Right ventricle myocardium inferior (tissue), 1 donor: ENCODE data around the gene THRSP. TPM values are rescaled to one million over a fixed set of nuclear protein-coding genes. Genes with fewer than 3 reads are reported as not detected.
A peak's percentile ranks its signal among the peaks of the same experiment; 100 is the strongest.
"Not testable (repeated sequence)": the region's sequence is repeated elsewhere in the genome, so short reads cannot be mapped to it uniquely, and the experiment has no call there.

Experiments
- ATAC-seq: fragments of 200-7000 bp; cut with Tn5 transposase; one replicate; pipeline ENCODE4 v1.9.1; 2020; ENCODE audit warnings: mild to moderate bottlenecking, moderate library complexity
- DNase-seq: peaks from one replicate; pipeline ENCODE4 v3.0.0; 2021; ENCODE audit errors: missing footprints
- intact Hi-C: fragments of 100-400 bp; cut with DNase I; formaldehyde crosslinking; loops from one replicate; pipeline ENCODE4 v1.11.0; 2022
- long read RNA-seq: library from polyadenylated mRNA; unstranded; transcript quantifications from one replicate; pipeline ENCODE4 v2.0.0, GENCODE V29; 2021
- total RNA-seq: library from RNA; stranded (reverse); fragmentation: NEBNext Ultra II Directional; extraction: Animal tissue kit (Norgen Biotek cat#: 25700); gene quantifications from one replicate; pipeline ENCODE4 v1.2.1, GENCODE V29; 2021
- donor health status: DM: no; HTN: yes; CAD: no; lungs with severe emphysema.

Gene THRSP
- 4.8 TPM for total RNA-seq
- long read RNA-seq, partial matches to known transcripts, result 0 of 1 reads
- long read RNA-seq, other reads (novel, unspliced or antisense), result 0 of 1 reads

GRCh38 chr11:78063440-78064181 lies at the start of gene THRSP:
Gene THRSP (plus strand): TSS chr11:78063861. CDS start chr11:78063882, 21 bp downstream.
- intact Hi-C loops, result no loop called here
- ATAC-seq (no peak), DNase-seq (no peak)

GRCh38 chr11:78014937-78015520 lies 48.6 kb upstream of the THRSP start:
- ATAC-seq, DNase-seq, intact Hi-C loops: not testable (repeated sequence)

GRCh38 chr11:78015878-78016277 lies 47.8 kb upstream of the THRSP start:
- intact Hi-C loops, result no loop called here
- DNase-seq (no peak), ATAC-seq (no peak)

GRCh38 chr11:78019808-78020207 lies 43.9 kb upstream of the THRSP start:
- DNase-seq (no peak), ATAC-seq (no peak)
- intact Hi-C loops, result no loop called here

GRCh38 chr11:78020246-78020645 lies 43.4 kb upstream of the THRSP start:
- intact Hi-C loops, result no loop called here
- DNase-seq (no peak), ATAC-seq (no peak)

- DNase-seq (no peak), ATAC-seq (no peak)
- intact Hi-C loops, result no loop called here
Measured at GRCh38 chr11:78021611-78022010, 42.0 kb upstream of the THRSP start.

GRCh38 chr11:78022397-78023396 lies 41.0 kb upstream of the THRSP start, which contains the start of gene KCTD14:
Gene KCTD14 (minus strand): TSS chr11:78023276. CDS start chr11:78023249, 27 bp downstream.
- intact Hi-C loops, result no loop called here
- no peak for DNase-seq
- ATAC-seq, result peak; percentile 65

GRCh38 chr11:78023426-78023825 lies 40.2 kb upstream of the THRSP start:
- DNase-seq (no peak), ATAC-seq (no peak)
- intact Hi-C loops, result no loop called here

- no peak for DNase-seq
- intact Hi-C loops, result no loop called here
- ATAC-seq, result no peak
Measured at GRCh38 chr11:78025378-78025777, 38.3 kb upstream of the THRSP start.

GRCh38 chr11:78027759-78028158 lies 35.9 kb upstream of the THRSP start:
- ATAC-seq (no peak), DNase-seq (no peak)
- intact Hi-C loops, result no loop called here

- ATAC-seq, DNase-seq, intact Hi-C loops: not testable (repeated sequence)
Measured at GRCh38 chr11:78028423-78028822, 35.2 kb upstream of the THRSP start.

- DNase-seq (no peak), ATAC-seq (peak; percentile 93)
- intact Hi-C loops, result no loop called here
Measured at GRCh38 chr11:78030429-78031325, 33.0 kb upstream of the THRSP start.

GRCh38 chr11:78031629-78032028 lies 32.0 kb upstream of the THRSP start:
- DNase-seq (no peak), ATAC-seq (no peak)
- intact Hi-C loops, result no loop called here

- intact Hi-C loops, result no loop called here
- no peak for ATAC-seq
Measured at GRCh38 chr11:78032090-78032489, 31.6 kb upstream of the THRSP start.

GRCh38 chr11:78033040-78033439 lies 30.6 kb upstream of the THRSP start:
- DNase-seq (no peak), ATAC-seq (no peak)
- intact Hi-C loops, result no loop called here

More at GRCh38 chr11:78032090-78032489, 31.6 kb upstream of the THRSP start:
- DNase-seq, result no peak

GRCh38 chr11:78034623-78035022 lies 29.0 kb upstream of the THRSP start:
- DNase-seq, result no peak
- intact Hi-C loops, result no loop called here
- no peak for ATAC-seq

- no peak for DNase-seq
- intact Hi-C loops, result no loop called here
- no peak for ATAC-seq
Measured at GRCh38 chr11:78036313-78036712, 27.3 kb upstream of the THRSP start.

GRCh38 chr11:78037056-78037455 lies 26.6 kb upstream of the THRSP start:
- no peak for DNase-seq
- intact Hi-C loops, result no loop called here
- no peak for ATAC-seq
